ACC112 (cell line): ENCODE results near the gene SASS6.

Source experiments
- H2AFZ ChIP-seq: fragments of 200-600 bp; sonication (generic); one replicate; pipeline ENCODE4 v1.6.0; 2017; ENCODE audit warnings: antibody characterized with exemption, low read length; ENCODE audit not compliant: unreplicated experiment
- H3K27ac ChIP-seq: fragments of 200-600 bp; sonication (generic); 2 replicates; pipeline ENCODE4 v1.5.1; 2014; ENCODE audit warnings: low read depth, mild to moderate bottlenecking, antibody characterized with exemption, low read length, moderate library complexity
- H3K27me3 ChIP-seq: fragments of 200-600 bp; sonication (generic); 2 replicates; pipeline ENCODE4 v1.6.1; 2014; ENCODE audit warnings: mild to moderate bottlenecking, antibody characterized with exemption, low read length, moderate library complexity, mixed read lengths; ENCODE audit not compliant: insufficient read depth
- H3K36me3 ChIP-seq: fragments of 200-600 bp; sonication (generic); 2 replicates; pipeline ENCODE4 v1.6.1; 2016; ENCODE audit warnings: mild to moderate bottlenecking, antibody characterized with exemption, low read length, moderate library complexity, mixed read lengths; ENCODE audit not compliant: insufficient read depth
- H3K4me1 ChIP-seq: fragments of 200-600 bp; sonication (generic); one replicate; pipeline ENCODE4 v1.6.1; 2016; ENCODE audit warnings: low read length, mixed read lengths; ENCODE audit not compliant: insufficient read depth, unreplicated experiment, control insufficient read depth
- H3K4me3 ChIP-seq: fragments of 200-600 bp; sonication (generic); 2 replicates; pipeline ENCODE4 v1.5.1; 2014; ENCODE audit warnings: mild to moderate bottlenecking, low read depth, low read length
- H3K79me2 ChIP-seq: fragments of 200-600 bp; sonication (generic); one replicate; pipeline ENCODE4 v1.6.0; 2016; ENCODE audit warnings: low read length; ENCODE audit not compliant: control insufficient read depth, unreplicated experiment, insufficient read depth

Gene SASS6

DNA sequence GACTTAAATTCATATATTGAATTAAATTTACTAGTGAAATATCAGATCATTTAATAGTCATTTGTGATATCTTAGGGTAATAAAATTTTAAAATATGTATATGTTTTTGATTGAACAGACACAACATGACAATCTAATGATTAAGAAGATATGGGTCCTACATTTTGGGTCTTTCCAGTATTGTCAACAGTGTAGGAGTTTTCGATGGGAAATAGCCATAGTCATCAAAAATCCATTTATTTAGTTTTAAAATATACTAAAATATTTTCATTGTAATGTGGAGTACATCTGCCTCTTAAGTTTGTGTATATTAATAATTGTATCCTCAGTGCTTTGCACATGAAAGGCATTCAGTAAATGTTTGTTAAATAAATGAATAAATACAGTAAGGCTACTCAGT is 14.2 kb upstream of the SASS6 start:
- H3K79me2 ChIP-seq = no peaks in the 10 kb centered on the region
- H3K4me1 ChIP-seq = no peaks in the 10 kb centered on the region
- H2AFZ ChIP-seq = no peak overlapping the region
- no peak overlapping the region for H3K4me3 ChIP-seq
- H3K27me3 ChIP-seq = no peaks in the 10 kb centered on the region
- no peak overlapping the region for H3K27ac ChIP-seq
- H3K36me3 ChIP-seq = peaks cover 17% of the 10 kb centered on the region

DNA sequence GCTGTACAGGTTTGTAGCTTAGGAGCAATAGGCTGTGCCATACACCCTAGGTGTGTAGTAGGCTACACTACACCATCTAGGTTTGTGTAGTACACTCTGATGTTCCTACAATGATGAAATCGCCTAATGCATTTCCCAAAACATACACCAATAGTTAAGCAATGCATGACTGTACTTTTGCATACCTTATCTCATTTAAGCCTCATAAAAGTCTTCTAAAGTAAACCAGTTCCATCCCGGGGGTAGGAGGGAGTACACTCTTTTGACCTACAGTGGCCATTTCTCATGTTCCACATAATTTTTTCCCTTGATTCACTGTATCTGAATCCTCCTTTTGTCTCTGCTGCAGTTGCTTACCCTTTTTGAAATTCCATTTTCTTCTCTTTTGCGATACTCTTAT is 12.4 kb upstream of the SASS6 start:
- Histone ChIP-seq H3K27me3 (no peaks in the 10 kb centered on the region), H3K79me2 (no peaks in the 10 kb centered on the region), H3K4me1 (no peaks in the 10 kb centered on the region), H2AFZ (no peak overlapping the region), H3K36me3 (peaks cover 32% of the 10 kb centered on the region), H3K27ac (no peak overlapping the region), H3K4me3 (no peak overlapping the region)

DNA sequence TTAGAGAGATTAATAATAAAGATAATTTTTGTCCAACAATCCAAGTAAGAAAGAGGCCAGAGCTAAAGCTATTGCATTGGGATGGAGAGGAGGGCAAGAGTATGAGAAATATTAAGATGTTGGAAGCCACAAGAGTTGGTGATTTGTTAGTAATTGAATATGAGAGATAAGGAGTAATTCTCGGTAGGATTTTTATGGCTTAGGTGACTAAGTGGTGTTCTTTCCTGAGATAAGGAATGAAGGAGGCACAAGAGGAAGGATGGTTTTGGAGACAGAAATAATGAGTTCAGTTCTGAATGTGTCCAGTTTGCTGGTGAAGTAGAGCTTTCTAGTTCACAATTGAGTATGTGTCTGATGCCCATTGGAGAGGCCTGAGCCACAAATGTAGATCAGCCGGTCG is 9.6 kb upstream of the SASS6 start:
- Histone ChIP-seq H2AFZ (no peak overlapping the region), H3K27ac (no peak overlapping the region), H3K36me3 (peaks cover 38% of the 10 kb centered on the region), H3K4me1 (no peaks in the 10 kb centered on the region), H3K79me2 (no peaks in the 10 kb centered on the region), H3K4me3 (no peak overlapping the region), H3K27me3 (no peaks in the 10 kb centered on the region)

DNA sequence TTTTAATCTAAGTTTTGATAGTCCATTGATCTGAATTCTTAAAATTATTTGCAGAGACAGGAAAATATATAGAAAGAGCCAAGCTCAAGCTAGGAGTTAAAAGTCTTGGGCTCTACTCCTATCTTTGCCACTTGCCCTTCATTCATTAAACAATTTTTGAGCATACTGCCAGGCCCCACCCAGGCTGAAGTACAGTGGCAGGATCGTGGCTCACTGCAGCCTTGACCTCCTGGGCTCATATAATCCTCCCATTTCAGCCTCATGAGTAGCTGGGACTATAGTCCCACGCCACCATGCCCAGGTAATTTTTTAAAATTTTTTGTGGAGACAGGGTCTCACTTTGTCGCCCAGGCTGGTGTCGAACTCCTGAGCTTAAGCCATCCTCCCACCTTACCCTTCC is 8.5 kb upstream of the SASS6 start:
- no peaks in the 10 kb centered on the region for H3K79me2 ChIP-seq
- H3K4me3 ChIP-seq = no peak overlapping the region
- H2AFZ ChIP-seq = no peak overlapping the region
- H3K27ac ChIP-seq = no peak overlapping the region
- no peaks in the 10 kb centered on the region for H3K27me3 ChIP-seq
- peaks cover 37% of the 10 kb centered on the region for H3K36me3 ChIP-seq
- no peaks in the 10 kb centered on the region for H3K4me1 ChIP-seq

DNA sequence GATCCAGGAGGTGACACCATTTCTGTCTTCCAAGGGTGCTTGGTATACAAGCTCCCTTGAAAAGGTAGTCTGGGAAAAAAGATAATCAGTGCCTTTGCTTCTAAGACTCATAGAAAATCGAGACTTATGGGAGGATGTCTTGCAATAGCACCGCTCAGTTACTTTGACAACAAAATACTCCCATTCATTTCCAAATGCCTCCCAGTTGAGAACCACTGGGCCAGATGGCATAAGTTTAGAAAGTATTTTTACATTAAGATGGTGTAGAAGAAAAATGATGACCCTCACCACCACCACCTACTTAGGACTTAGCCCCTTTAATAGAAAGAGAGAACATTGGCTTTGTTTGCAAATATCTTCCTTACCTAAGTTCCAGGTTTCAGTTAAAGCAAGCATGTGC is 4.9 kb upstream of the SASS6 start:
- no peak overlapping the region for H2AFZ ChIP-seq
- H3K4me1 ChIP-seq = peaks cover 9% of the 10 kb centered on the region
- H3K27ac ChIP-seq = no peak overlapping the region
- no peaks in the 10 kb centered on the region for H3K27me3 ChIP-seq
- H3K36me3 ChIP-seq = peaks cover 26% of the 10 kb centered on the region
- no peak overlapping the region for H3K4me3 ChIP-seq
- peaks cover 29% of the 10 kb centered on the region for H3K79me2 ChIP-seq

DNA sequence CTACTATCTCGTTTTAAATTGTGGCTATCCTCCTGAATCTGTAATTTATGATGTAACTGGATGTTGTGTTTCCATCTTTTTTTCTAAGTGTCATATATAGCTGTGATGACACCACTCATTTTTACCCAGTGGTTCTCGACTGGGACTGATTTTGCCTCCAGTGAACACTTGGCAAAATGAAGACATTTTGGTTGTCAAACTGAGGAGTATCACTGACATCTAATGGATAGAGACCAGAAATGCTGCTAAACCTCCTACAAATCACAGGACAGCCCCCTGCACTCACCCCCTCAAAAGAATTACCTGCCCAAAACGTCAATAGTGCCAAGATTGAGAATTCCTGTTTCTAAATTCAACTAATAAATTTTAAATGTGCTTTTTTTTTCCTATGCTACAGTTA is 2.1 kb upstream of the SASS6 start:
- H3K27me3 ChIP-seq = no peaks in the 10 kb centered on the region
- no peak overlapping the region for H2AFZ ChIP-seq
- H3K4me1 ChIP-seq = peaks cover 27% of the 10 kb centered on the region
- peak overlapping the region; percentile 92 for H3K4me3 ChIP-seq
- H3K27ac ChIP-seq = no peak overlapping the region
- H3K36me3 ChIP-seq = peaks cover 6% of the 10 kb centered on the region; the same call in 1 of the 2 replicates
- peaks cover 56% of the 10 kb centered on the region for H3K79me2 ChIP-seq

DNA sequence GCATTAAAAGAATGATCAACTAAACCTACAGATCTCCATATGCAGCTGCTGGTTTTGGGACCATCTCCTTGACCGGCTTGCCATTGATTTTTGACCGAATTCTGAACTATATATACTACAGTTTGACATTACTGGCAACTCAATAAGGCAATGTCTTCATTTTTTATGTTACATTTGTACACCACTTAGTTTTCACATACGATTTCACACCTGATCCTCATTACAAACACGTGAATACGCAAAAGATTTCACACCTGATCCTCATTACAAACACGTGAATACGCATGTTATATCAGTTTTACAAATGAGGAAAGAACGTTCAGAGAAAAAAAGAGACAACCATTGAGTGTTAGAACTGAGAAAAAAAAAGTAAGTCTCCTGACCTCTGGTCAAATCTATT is 1.1 kb downstream of the SASS6 start:
- Histone ChIP-seq H3K27ac (no peak overlapping the region), H3K36me3 (no peaks in the 10 kb centered on the region), H3K4me1 (peaks cover 27% of the 10 kb centered on the region), H2AFZ (peak overlapping the region; percentile 96), H3K27me3 (no peaks in the 10 kb centered on the region), H3K79me2 (peaks cover 80% of the 10 kb centered on the region), H3K4me3 (peak overlapping the region; percentile 92)

DNA sequence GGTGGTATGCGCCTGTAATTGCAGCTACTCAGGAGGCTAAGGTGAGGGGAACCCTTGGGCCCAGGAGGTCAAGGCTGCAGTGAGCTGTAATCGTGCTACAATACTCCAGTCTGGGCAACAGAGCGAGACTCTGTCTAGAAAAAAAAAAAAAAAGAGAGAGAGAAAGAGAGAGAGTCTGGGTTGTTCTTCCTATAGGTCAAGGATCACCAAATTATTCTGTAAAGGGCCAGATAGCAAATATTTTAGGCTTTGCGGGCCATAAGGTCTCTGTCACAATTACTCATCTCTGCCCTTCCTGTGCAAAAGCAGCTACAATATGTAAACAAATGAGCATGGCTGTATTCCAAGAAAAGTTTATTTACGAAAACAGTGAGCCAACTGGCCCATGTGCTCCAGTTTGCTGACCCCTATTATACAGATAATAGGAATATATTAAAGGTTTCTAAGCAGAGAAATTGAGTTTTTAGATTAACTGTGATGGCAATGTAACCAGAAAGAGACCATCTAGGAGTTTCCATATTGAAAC is 2.1 kb downstream of the SASS6 start:
- Histone ChIP-seq H2AFZ (no peak overlapping the region), H3K79me2 (peaks cover 80% of the 10 kb centered on the region), H3K4me3 (peak overlapping the region; percentile 41; the same call in 1 of the 2 replicates), H3K27ac (no peak overlapping the region), H3K36me3 (no peaks in the 10 kb centered on the region), H3K4me1 (peaks cover 27% of the 10 kb centered on the region), H3K27me3 (no peaks in the 10 kb centered on the region)

DNA sequence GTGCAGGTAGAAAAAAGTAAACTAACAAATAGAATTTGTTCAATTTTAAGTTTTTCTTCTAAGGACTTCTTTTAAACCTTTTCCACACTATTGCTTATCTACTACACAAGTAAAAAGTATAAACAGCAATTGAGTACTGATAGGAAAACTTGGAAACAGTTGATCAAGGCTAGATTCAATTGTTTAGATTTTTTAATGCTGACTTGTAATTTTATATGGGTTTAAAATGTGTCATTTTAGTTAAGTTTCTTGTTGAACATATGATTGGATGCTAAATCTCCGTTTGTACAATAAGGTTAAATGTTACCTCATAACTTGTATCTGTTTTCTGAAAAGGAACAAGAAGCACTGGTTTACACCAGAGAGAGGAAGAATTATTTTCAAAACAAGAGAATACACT is 5.5 kb downstream of the SASS6 start:
- no peaks in the 10 kb centered on the region for H3K27me3 ChIP-seq
- no peak overlapping the region for H3K27ac ChIP-seq
- H3K4me3 ChIP-seq = no peak overlapping the region
- H3K4me1 ChIP-seq = peaks cover 18% of the 10 kb centered on the region
- H3K36me3 ChIP-seq = no peaks in the 10 kb centered on the region; the same call in 1 of the 2 replicates
- H2AFZ ChIP-seq = no peak overlapping the region
- peaks cover 53% of the 10 kb centered on the region for H3K79me2 ChIP-seq

DNA sequence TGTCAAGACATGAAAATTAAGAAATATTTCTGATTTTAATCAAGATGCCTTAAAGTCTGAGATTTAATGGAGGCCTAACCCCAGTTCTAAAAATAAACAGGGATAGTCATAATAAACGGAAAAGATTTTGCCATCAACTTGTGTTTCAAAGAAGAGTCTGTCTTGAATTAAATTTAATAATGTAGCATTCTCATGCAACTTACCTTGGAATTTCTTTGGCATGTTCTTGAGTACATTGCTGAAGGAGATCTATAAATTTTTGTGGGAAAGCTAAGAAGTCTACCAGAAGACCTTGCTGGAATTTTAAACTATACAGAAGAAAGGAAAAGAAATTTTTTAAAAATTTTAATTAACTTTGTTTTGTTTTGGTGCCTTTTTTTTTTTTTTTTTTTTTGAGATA is 10.6 kb downstream of the SASS6 start:
- H3K4me3 ChIP-seq = no peak overlapping the region
- H3K79me2 ChIP-seq = peaks cover 6% of the 10 kb centered on the region
- no peaks in the 10 kb centered on the region; the same call in 1 of the 2 replicates for H3K36me3 ChIP-seq
- no peak overlapping the region for H2AFZ ChIP-seq
- no peaks in the 10 kb centered on the region for H3K4me1 ChIP-seq
- no peak overlapping the region for H3K27ac ChIP-seq
- no peaks in the 10 kb centered on the region for H3K27me3 ChIP-seq

DNA sequence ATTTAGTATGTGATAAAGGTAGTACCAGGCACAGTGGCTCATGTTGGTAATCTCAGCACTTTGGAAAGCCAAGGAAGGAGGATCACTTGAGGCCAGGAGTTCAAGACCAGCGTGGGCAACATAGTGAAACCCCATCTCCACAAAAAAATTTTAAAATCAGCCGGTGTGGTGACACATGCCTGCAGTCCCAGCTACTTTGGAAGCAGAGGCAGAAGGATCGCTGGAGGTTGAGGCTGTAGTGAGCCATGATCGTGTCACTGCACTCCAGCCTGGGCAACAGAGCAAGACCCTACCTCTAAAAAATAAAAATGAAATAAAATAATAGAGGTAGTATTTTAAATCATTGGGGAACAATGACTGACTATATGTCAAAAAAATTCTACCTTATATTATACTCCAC is 17.2 kb downstream of the SASS6 start:
- Histone ChIP-seq H3K27me3 (no peaks in the 10 kb centered on the region), H3K27ac (no peak overlapping the region), H3K4me3 (no peak overlapping the region), H3K4me1 (no peaks in the 10 kb centered on the region), H3K36me3 (peaks cover 3% of the 10 kb centered on the region; the same call in 1 of the 2 replicates), H2AFZ (no peak overlapping the region), H3K79me2 (no peaks in the 10 kb centered on the region)
